OCI-LY7 (cell line): ENCODE results near the gene CDH23. TPM values are rescaled to one million over a fixed set of nuclear protein-coding genes. Genes with fewer than 3 reads are reported as not detected.
"Not testable (repeated sequence)": the region's sequence is repeated elsewhere in the genome, so short reads cannot be mapped to it uniquely, and the experiment has no call there.

Source experiments
- BruUV-seq: library from RNA; stranded (reverse); fragments of 400-500 nt; replicated peaks from 2 replicates; lab custom pipeline; 2021; lab: Mats Ljungman, UMichigan
- CTCF ChIA-PET: fragments of 300-600 bp; sonication (Branson Sonifier 250); formaldehyde crosslinking; loops from one replicate; lab custom pipeline; 2022; ENCODE audit warnings: antibody characterized with exemption; ENCODE audit not compliant: unreplicated experiment; lab: Charles Lee
- POLR2A ChIA-PET: fragments of 300-600 bp; sonication (Branson Sonifier 250); formaldehyde crosslinking; loops from one replicate; lab custom pipeline; 2022; ENCODE audit warnings: antibody characterized with exemption; lab: Charles Lee
- DNase-seq: peaks from one replicate; pipeline ENCODE4 v3.0.0-alpha.2; 2015; ENCODE audit warnings: low spot score
- H2AFZ ChIP-seq: fragments of 200-600 bp; sonication (generic), shearing (Covaris generic); 2 replicates; pipeline ENCODE4 v1.6.1; 2014; ENCODE audit warnings: mild to moderate bottlenecking, antibody characterized with exemption, low read length, moderate library complexity
- H3K27ac ChIP-seq: fragments of 200-600 bp; sonication (generic); 2 replicates; pipeline ENCODE4 v1.5.1; 2014; ENCODE audit warnings: mixed run types, low read depth, mild to moderate bottlenecking, moderate library complexity, low read length, inconsistent platforms; ENCODE audit not compliant: poor library complexity, severe bottlenecking
- H3K36me3 ChIP-seq: fragments of 200-600 bp; sonication (generic); 2 replicates; pipeline ENCODE4 v1.6.1; 2014; ENCODE audit warnings: mild to moderate bottlenecking, antibody characterized with exemption, low read length, moderate library complexity, mixed read lengths; ENCODE audit not compliant: insufficient read depth
- H3K4me1 ChIP-seq: fragments of 200-600 bp; sonication (generic); 2 replicates; pipeline ENCODE4 v1.5.1; 2014; ENCODE audit warnings: mild to moderate bottlenecking, low read length; ENCODE audit not compliant: insufficient read depth, poor library complexity, severe bottlenecking
- H3K4me2 ChIP-seq: fragments of 200-600 bp; sonication (generic); 2 replicates; pipeline ENCODE4 v1.6.1; 2014; ENCODE audit warnings: mild to moderate bottlenecking, low read length
- H3K4me3 ChIP-seq: fragments of 200-600 bp; sonication (generic); 2 replicates; pipeline ENCODE4 v1.5.1; 2014; ENCODE audit warnings: mild to moderate bottlenecking, low read depth, low read length; ENCODE audit not compliant: poor library complexity, severe bottlenecking
- H3K79me2 ChIP-seq: fragments of 200-600 bp; sonication (generic); 2 replicates; pipeline ENCODE4 v1.6.1; 2016; ENCODE audit warnings: low read depth, mild to moderate bottlenecking, low read length, moderate library complexity, mixed read lengths; ENCODE audit not compliant: insufficient read depth
- H3K9me2 ChIP-seq: fragments of 200-600 bp; sonication (generic); 2 replicates; pipeline ENCODE4 v1.6.1; 2016; ENCODE audit warnings: mild to moderate bottlenecking, low read length, mixed read lengths; ENCODE audit not compliant: insufficient read depth
- H3K9me3 ChIP-seq: fragments of 200-600 bp; sonication (generic); 2 replicates; pipeline ENCODE4 v1.6.1; 2014; ENCODE audit warnings: mild to moderate bottlenecking, mixed run types, low read length, mixed read lengths
- H4K20me1 ChIP-seq: fragments of 200-600 bp; sonication (generic); 2 replicates; pipeline ENCODE4 v1.6.1; 2014; ENCODE audit warnings: mild to moderate bottlenecking, antibody characterized with exemption, low read length, moderate library complexity, mixed read lengths; ENCODE audit not compliant: insufficient read depth
- EZH2phosphoT487 ChIP-seq: fragments of 200-600 bp; sonication (generic); IDR thresholded peaks from 2 replicates; pipeline ENCODE4 v1.6.1; 2018; ENCODE audit warnings: low read depth, borderline replicate concordance, mild to moderate bottlenecking, mixed run types, antibody characterized with exemption, low read length, moderate library complexity, mixed read lengths
- intact Hi-C: fragments of 100-400 bp; cut with micrococcal nuclease; formaldehyde crosslinking; loops from one replicate; pipeline ENCODE4 v1.10.0; 2022; ENCODE audit not compliant: unreplicated experiment
- total RNA-seq, 2 experiments: library from RNA; depleted of rRNA in 1 of 2; stranded (reverse); fragments of >200 nt in 1 of 2; shearing (Covaris generic) in 1 of 2; gene quantifications; 2 replicates each; pipeline ENCODE4 v1.2.3, GENCODE V29; 2014 to 2022
- TF ChIP-seq, protein P1 (sequence below): fragments of 200-600 bp; sonication (generic); conservative IDR thresholded peaks from 2 replicates; pipeline ENCODE4 v1.5.1; 2014; ENCODE audit warnings: mild to moderate bottlenecking, antibody characterized with exemption, low read length, moderate library complexity, mixed read lengths

The CDH23 gene
- total RNA-seq, 2 experiments from 2014 or later: 0.92 to 9.9 TPM

DNA sequence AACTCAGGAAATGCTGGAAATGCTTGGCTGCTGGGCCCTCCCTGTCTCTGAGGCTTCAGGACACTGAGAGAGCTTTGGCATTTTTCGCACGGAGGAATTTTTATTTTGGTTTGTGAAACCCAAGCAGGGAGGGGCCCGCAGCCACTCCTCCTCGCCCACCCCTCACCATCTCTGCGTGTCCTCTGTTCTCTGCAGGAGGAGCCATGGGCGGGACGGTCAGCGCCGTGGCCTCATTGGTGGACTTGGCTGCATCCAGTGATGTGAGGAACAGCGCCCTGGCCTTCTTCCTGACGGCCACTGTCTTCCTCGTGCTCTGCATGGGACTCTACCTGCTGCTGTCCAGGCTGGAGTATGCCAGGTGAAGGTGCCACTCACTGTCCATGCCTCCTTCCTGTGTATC, 40.8 kb upstream of the CDH23 start:
- POLR2A ChIA-PET: no interaction called here
- no TSS peak for BruUV-seq
- H3K79me2 ChIP-seq: no peaks in the 10 kb centered on the region
- H3K4me3 ChIP-seq: no peak overlapping the region
- CTCF ChIA-PET: no interaction called here
- no peaks in the 10 kb centered on the region for H3K9me3 ChIP-seq
- H4K20me1 ChIP-seq: no peaks in the 10 kb centered on the region
- no peaks in the 10 kb centered on the region; the same call in 1 of the 2 replicates for H3K36me3 ChIP-seq
- H3K27ac ChIP-seq: no peak overlapping the region
- no peak overlapping the region for H3K4me2 ChIP-seq
- no peak for DNase-seq
- intact Hi-C loops: no loop called here
- TF ChIP-seq EZH2phosphoT487: no peak
- TF ChIP-seq, protein P1, sequence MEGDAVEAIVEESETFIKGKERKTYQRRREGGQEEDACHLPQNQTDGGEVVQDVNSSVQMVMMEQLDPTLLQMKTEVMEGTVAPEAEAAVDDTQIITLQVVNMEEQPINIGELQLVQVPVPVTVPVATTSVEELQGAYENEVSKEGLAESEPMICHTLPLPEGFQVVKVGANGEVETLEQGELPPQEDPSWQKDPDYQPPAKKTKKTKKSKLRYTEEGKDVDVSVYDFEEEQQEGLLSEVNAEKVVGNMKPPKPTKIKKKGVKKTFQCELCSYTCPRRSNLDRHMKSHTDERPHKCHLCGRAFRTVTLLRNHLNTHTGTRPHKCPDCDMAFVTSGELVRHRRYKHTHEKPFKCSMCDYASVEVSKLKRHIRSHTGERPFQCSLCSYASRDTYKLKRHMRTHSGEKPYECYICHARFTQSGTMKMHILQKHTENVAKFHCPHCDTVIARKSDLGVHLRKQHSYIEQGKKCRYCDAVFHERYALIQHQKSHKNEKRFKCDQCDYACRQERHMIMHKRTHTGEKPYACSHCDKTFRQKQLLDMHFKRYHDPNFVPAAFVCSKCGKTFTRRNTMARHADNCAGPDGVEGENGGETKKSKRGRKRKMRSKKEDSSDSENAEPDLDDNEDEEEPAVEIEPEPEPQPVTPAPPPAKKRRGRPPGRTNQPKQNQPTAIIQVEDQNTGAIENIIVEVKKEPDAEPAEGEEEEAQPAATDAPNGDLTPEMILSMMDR: no peak
- H2AFZ ChIP-seq: no peak overlapping the region
- no peaks in the 10 kb centered on the region for H3K9me2 ChIP-seq
- no peaks in the 10 kb centered on the region for H3K4me1 ChIP-seq

DNA sequence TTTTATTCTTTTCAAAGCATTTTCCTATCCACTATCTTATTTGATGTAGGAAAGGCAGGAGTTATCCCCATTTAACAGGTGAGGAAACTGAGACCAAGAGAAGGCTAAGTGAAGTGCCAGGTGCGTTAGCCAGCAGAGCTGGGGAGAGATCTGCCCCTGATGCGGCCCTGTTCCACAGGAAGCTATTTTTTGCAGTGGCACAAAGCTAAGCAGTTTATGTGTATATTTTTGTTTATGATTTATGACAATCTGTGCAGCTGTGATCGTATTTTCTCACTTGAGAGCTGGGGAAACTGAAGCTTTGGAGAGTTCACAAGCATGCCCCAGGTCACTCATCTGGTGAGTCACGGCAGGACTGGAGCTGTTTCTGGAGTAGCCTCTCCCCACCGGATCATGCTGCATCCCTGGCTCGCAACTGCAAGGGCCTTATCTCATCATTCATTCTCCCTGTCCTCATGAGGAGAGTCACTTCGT, 38.9 kb upstream of the CDH23 start:
- Histone ChIP-seq H2AFZ (no peak overlapping the region), H3K4me2 (no peak overlapping the region), H3K79me2 (no peaks in the 10 kb centered on the region), H3K36me3 (no peaks in the 10 kb centered on the region; the same call in 1 of the 2 replicates), H3K9me3 (no peaks in the 10 kb centered on the region), H4K20me1 (no peaks in the 10 kb centered on the region), H3K9me2 (no peaks in the 10 kb centered on the region), H3K4me1 (no peaks in the 10 kb centered on the region), H3K27ac (no peak overlapping the region), H3K4me3 (no peak overlapping the region)
- no TSS peak for BruUV-seq
- CTCF ChIA-PET: no interaction called here
- POLR2A ChIA-PET: interaction anchor here (1.4 kb wide), 2 partner anchors 9 to 15 kb away, joined by 3 to 4 read pairs; no protein-coding TSS in a partner anchor
- intact Hi-C loops: no loop called here
- TF ChIP-seq, protein P1: no peak
- TF ChIP-seq EZH2phosphoT487: no peak
- DNase-seq: no peak

- Histone ChIP-seq H3K4me2 (no peak overlapping the region), H3K9me2 (no peaks in the 10 kb centered on the region), H3K4me3 (no peak overlapping the region), H3K27ac (no peak overlapping the region), H4K20me1 (no peaks in the 10 kb centered on the region), H3K9me3 (no peaks in the 10 kb centered on the region), H3K36me3 (no peaks in the 10 kb centered on the region; the same call in 1 of the 2 replicates), H3K79me2 (no peaks in the 10 kb centered on the region), H3K4me1 (no peaks in the 10 kb centered on the region), H2AFZ (no peak overlapping the region)
- ChIA-PET CTCF (no interaction called here), POLR2A (interaction anchor here (0.5 to 1.4 kb wide), 3 partner anchors 10 to 1242 kb away, joined by 3 to 4 read pairs (median 3); no protein-coding TSS in a partner anchor)
- no peak for DNase-seq
- TF ChIP-seq, protein P1: no peak
- no peak for TF ChIP-seq EZH2phosphoT487
- intact Hi-C loops: no loop called here
- no TSS peak for BruUV-seq
Measured at GRCh38 chr10:71358277-71358676, 38.4 kb upstream of the CDH23 start.

DNA sequence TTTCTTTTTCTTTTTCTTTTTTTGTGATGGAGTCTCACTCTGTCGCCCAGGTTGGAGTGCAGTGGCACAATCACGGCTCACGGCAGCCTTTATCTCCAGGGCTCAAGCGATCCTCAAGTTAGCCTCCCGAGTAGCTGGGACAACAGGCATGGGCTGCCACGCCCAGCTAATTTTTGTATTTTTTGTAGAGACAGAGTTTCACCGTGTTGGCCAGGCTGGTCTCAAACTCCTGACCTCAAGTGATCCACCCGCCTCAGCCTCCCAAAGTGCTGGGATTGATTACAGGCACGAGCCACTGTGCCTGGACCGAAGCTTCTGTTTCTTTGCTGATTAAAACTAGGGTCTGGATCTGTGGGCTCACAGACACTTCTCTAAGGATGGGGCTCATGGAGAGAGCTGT, 37.8 kb upstream of the CDH23 start:
- H4K20me1 ChIP-seq, H3K4me3 ChIP-seq, H3K9me3 ChIP-seq, H3K4me1 ChIP-seq, H3K27ac ChIP-seq, BruUV-seq, intact Hi-C loops, DNase-seq, H2AFZ ChIP-seq, H3K79me2 ChIP-seq, H3K36me3 ChIP-seq, H3K9me2 ChIP-seq, H3K4me2 ChIP-seq: not testable (repeated sequence)
- POLR2A ChIA-PET: interaction anchor here (0.5 kb wide), 1 partner anchor 1241 kb away, joined by 3 read pairs; no protein-coding TSS in a partner anchor
- CTCF ChIA-PET: interaction anchor here (1.0 to 1.2 kb wide), 2 partner anchors 14 to 15 kb away, joined by 3 to 4 read pairs; no protein-coding TSS in a partner anchor
